ENCODE results near the gene BRSK2. TPM values are rescaled to one million over a fixed set of nuclear protein-coding genes. Genes with fewer than 3 reads are reported as not detected.
A peak's percentile ranks its signal among the peaks of the same experiment; 100 is the strongest.

Gene BRSK2
- total and polyA plus RNA-seq, 2 donors (not counting 1 experiment from before 2014, with no cell fraction given), result 0.11 to 0.33 TPM

DNA sequence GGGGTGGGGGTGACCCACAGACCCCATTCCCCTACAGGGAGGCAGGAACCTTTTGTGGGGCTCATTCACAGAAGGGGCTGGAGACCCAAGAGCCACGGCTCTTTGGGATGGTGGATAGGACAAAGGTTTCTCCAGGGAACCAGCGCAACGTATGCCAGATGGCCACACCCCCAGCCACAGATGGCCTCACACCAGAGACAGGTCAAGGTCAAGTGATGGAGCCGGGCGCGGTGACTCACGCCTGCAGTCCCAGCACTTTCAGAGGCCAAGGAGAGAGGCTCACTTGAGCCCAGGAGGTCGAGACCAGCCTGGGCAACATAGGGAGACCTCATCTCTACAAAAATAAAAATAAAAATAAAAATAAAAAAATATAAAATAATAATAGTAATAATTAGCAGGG is 17.1 kb upstream of the BRSK2 start:
- Histone ChIP-seq H4K20me1 (ENCODE audit: control insufficient read depth, extremely low read depth, insufficient read depth, low read length) (no peaks in the 10 kb centered on the region), H3K27ac (ENCODE audit: insufficient read depth, low read length) (no peak overlapping the region), H2AFZ (ENCODE audit: low read length) (no peak overlapping the region), H3K79me2 (ENCODE audit: control insufficient read depth, insufficient read depth, low read length) (no peaks in the 10 kb centered on the region), H3K4me2 (ENCODE audit: extremely low read depth, insufficient read depth, low read length) (no peak overlapping the region), H3K9me3 (ENCODE audit: control insufficient read depth, insufficient read depth, low read depth, low read length) (no peaks in the 10 kb centered on the region), H3K4me3 (replicated peaks in 1 of 4; ENCODE audit: control extremely low read depth in 1 of 4, insufficient read depth in 1 of 4, low read depth in 3 of 4, low read length in 4 of 4) (no peak overlapping the region), H3K36me3 (ENCODE audit: control insufficient read depth, insufficient read depth, low read length) (no peaks in the 10 kb centered on the region), H3K4me1 (ENCODE audit: control insufficient read depth, extremely low read depth, insufficient read depth, low read length) (no peaks in the 10 kb centered on the region), H3K27me3 (ENCODE audit: control insufficient read depth, insufficient read depth, low read length) (no peaks in the 10 kb centered on the region), H3K9ac (ENCODE audit: insufficient read depth, low read length) (no peak overlapping the region)
- no peak for TF ChIP-seq CTCF (conservative IDR thresholded peaks at IDR 0.05 in 1 of 2, IDR thresholded peaks at IDR 0.05 in 1 of 2; ENCODE audit: low read depth in 1 of 2, low read length in 2 of 2)
- TF ChIP-seq EZH2 (IDR thresholded peaks at IDR 0.05; ENCODE audit: low read length, missing control alignments), result no peak
- DNase-seq (ENCODE audit: low read depth in 2 of 2), result no peak

DNA sequence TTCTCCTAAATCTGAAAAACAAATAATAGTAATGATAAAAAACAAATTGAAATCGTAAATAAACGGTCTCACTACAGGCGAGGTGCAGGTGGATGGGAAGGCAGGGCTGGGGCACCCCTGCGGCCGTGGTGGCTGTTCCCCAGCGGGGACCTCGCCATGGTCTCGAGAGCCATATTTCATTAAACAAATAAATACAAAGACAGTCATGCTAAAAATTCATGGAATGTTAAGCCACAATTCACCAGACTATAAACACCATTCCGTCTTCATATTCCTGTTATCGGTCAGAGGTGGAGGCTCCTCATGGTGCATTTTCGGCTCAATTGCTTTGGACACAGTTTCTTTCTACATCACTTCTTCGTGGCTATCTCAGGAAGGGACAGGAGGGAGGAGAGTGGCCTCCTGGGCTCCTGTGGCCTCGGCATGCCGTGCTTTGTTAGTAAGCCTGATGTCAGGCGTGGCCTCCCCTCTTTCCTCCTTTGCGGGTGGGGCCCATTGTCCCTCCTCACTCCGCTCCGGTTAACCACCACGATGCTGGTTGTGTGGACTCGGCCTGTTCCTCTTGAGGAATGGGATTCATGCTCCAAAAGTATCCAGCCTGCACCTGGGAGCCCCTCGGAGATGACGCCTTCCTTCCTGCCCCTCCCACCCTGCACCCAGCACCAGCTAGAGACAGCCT is 16.1 kb upstream of the BRSK2 start:
- TF ChIP-seq EZH2 (IDR thresholded peaks at IDR 0.05; ENCODE audit: low read length, missing control alignments), result no peak
- TF ChIP-seq CTCF (conservative IDR thresholded peaks at IDR 0.05 in 1 of 2, IDR thresholded peaks at IDR 0.05 in 1 of 2; ENCODE audit: low read depth in 1 of 2, low read length in 2 of 2), result no peak
- Histone ChIP-seq H2AFZ (ENCODE audit: low read length) (no peak overlapping the region), H3K79me2 (ENCODE audit: control insufficient read depth, insufficient read depth, low read length) (no peaks in the 10 kb centered on the region), H3K27me3 (ENCODE audit: control insufficient read depth, insufficient read depth, low read length) (no peaks in the 10 kb centered on the region), H3K4me2 (ENCODE audit: extremely low read depth, insufficient read depth, low read length) (no peak overlapping the region), H3K4me1 (ENCODE audit: control insufficient read depth, extremely low read depth, insufficient read depth, low read length) (no peaks in the 10 kb centered on the region), H3K4me3 (replicated peaks in 1 of 4; ENCODE audit: control extremely low read depth in 1 of 4, insufficient read depth in 1 of 4, low read depth in 3 of 4, low read length in 4 of 4) (no peak overlapping the region), H4K20me1 (ENCODE audit: control insufficient read depth, extremely low read depth, insufficient read depth, low read length) (no peaks in the 10 kb centered on the region), H3K27ac (ENCODE audit: insufficient read depth, low read length) (no peak overlapping the region), H3K36me3 (ENCODE audit: control insufficient read depth, insufficient read depth, low read length) (no peaks in the 10 kb centered on the region), H3K9ac (ENCODE audit: insufficient read depth, low read length) (no peak overlapping the region), H3K9me3 (ENCODE audit: control insufficient read depth, insufficient read depth, low read depth, low read length) (no peaks in the 10 kb centered on the region)
- DNase-seq (ENCODE audit: low read depth in 2 of 2), result peak in 1 of 2 donors; percentile 32

DNA sequence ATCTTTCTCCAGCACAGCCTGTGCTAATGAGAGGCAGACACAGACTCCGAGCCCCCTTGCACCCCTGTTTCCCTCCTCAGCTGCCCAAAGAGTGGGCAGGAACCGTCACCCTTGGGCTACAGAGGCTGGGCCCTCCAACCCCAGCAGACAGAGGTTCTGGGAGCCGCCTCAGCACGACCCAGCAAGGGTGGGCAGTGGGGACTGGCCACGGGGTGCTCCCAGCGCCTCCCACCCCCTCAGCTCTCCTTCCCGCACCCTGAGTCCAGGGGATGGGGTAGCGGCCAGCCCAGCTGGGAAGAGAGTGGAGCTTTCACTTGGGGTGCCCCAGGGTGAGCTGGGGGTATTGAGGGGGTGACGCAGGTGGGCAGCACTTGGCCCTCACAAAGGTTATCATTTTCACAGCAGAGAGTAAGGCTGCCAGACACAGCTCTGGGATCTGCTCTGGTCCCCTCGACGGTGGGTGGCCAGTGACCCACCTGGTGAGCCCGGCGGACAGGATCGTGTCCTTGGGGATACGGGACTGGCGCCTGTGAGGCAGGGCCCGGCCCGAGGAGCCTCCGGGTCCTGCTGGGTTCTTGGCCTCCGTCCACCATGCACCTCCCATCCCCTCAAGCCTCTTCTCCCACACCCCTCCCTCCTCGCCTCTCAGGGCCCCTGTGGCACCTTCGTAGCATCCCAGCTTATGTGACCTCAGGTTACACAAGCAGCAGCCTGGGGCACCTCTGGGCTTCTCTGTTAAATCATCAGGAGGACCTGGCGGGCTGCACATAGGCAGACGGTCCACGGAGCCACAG is 14.4 kb upstream of the BRSK2 start:
- no peak for TF ChIP-seq EZH2 (IDR thresholded peaks at IDR 0.05; ENCODE audit: low read length, missing control alignments)
- TF ChIP-seq CTCF (conservative IDR thresholded peaks at IDR 0.05 in 1 of 2, IDR thresholded peaks at IDR 0.05 in 1 of 2; ENCODE audit: low read depth in 1 of 2, low read length in 2 of 2), result no peak

More for the DNA sequence above, 14.4 kb upstream of the BRSK2 start:
- Histone ChIP-seq H4K20me1 (ENCODE audit: control insufficient read depth, extremely low read depth, insufficient read depth, low read length) (no peaks in the 10 kb centered on the region), H3K9ac (ENCODE audit: insufficient read depth, low read length) (no peak overlapping the region), H3K4me3 (replicated peaks in 1 of 4; ENCODE audit: control extremely low read depth in 1 of 4, insufficient read depth in 1 of 4, low read depth in 3 of 4, low read length in 4 of 4) (no peak overlapping the region), H3K4me2 (ENCODE audit: extremely low read depth, insufficient read depth, low read length) (no peak overlapping the region), H3K79me2 (ENCODE audit: control insufficient read depth, insufficient read depth, low read length) (no peaks in the 10 kb centered on the region), H3K9me3 (ENCODE audit: control insufficient read depth, insufficient read depth, low read depth, low read length) (no peaks in the 10 kb centered on the region), H3K36me3 (ENCODE audit: control insufficient read depth, insufficient read depth, low read length) (no peaks in the 10 kb centered on the region), H3K27ac (ENCODE audit: insufficient read depth, low read length) (no peak overlapping the region), H2AFZ (ENCODE audit: low read length) (no peak overlapping the region), H3K27me3 (ENCODE audit: control insufficient read depth, insufficient read depth, low read length) (no peaks in the 10 kb centered on the region), H3K4me1 (ENCODE audit: control insufficient read depth, extremely low read depth, insufficient read depth, low read length) (no peaks in the 10 kb centered on the region)
- no peak for DNase-seq (ENCODE audit: low read depth in 2 of 2)
